ENCODE results near the gene FPGS.

DNA sequence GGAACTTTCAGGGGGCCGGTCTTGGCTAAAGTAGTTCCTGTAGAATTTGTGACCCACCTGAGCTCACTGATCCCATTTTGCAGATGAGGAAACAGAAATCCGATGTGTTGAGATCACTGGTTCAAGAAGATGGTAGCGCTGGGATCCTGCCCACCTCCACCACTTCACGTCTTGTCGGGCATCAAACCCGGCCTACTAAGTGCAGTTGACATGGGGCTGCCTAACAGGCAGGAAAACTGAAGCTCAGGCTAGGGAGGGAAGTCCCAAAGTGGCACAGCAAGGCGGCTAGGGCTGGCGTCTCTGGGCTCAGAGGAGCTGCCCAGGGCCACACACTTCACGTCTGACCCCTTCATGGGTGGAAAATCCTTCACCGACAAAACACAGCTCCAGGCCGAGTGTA lies 52.3 kb downstream of the FPGS start:
- TF ChIP-seq, protein P1, sequence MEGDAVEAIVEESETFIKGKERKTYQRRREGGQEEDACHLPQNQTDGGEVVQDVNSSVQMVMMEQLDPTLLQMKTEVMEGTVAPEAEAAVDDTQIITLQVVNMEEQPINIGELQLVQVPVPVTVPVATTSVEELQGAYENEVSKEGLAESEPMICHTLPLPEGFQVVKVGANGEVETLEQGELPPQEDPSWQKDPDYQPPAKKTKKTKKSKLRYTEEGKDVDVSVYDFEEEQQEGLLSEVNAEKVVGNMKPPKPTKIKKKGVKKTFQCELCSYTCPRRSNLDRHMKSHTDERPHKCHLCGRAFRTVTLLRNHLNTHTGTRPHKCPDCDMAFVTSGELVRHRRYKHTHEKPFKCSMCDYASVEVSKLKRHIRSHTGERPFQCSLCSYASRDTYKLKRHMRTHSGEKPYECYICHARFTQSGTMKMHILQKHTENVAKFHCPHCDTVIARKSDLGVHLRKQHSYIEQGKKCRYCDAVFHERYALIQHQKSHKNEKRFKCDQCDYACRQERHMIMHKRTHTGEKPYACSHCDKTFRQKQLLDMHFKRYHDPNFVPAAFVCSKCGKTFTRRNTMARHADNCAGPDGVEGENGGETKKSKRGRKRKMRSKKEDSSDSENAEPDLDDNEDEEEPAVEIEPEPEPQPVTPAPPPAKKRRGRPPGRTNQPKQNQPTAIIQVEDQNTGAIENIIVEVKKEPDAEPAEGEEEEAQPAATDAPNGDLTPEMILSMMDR (IDR thresholded peaks at IDR 0.05; ENCODE audit: low read depth, low read length, missing input control), result no peak
- TF ChIP-seq MAX (IDR thresholded peaks at IDR 0.05) (no peak), RAD21 (IDR thresholded peaks at IDR 0.05) (no peak), JUND (IDR thresholded peaks at IDR 0.05) (no peak), YY1 (IDR thresholded peaks at IDR 0.05) (no peak), HNF4G (IDR thresholded peaks at IDR 0.05) (no peak), TAF1 (conservative IDR thresholded peaks at IDR 0.05) (no peak), GABPA (IDR thresholded peaks at IDR 0.05 in 1 of 2, conservative IDR thresholded peaks at IDR 0.05 in 1 of 2) (no peak), HNF4A (conservative IDR thresholded peaks at IDR 0.05) (no peak)
- TF ChIP-seq, protein P2, sequence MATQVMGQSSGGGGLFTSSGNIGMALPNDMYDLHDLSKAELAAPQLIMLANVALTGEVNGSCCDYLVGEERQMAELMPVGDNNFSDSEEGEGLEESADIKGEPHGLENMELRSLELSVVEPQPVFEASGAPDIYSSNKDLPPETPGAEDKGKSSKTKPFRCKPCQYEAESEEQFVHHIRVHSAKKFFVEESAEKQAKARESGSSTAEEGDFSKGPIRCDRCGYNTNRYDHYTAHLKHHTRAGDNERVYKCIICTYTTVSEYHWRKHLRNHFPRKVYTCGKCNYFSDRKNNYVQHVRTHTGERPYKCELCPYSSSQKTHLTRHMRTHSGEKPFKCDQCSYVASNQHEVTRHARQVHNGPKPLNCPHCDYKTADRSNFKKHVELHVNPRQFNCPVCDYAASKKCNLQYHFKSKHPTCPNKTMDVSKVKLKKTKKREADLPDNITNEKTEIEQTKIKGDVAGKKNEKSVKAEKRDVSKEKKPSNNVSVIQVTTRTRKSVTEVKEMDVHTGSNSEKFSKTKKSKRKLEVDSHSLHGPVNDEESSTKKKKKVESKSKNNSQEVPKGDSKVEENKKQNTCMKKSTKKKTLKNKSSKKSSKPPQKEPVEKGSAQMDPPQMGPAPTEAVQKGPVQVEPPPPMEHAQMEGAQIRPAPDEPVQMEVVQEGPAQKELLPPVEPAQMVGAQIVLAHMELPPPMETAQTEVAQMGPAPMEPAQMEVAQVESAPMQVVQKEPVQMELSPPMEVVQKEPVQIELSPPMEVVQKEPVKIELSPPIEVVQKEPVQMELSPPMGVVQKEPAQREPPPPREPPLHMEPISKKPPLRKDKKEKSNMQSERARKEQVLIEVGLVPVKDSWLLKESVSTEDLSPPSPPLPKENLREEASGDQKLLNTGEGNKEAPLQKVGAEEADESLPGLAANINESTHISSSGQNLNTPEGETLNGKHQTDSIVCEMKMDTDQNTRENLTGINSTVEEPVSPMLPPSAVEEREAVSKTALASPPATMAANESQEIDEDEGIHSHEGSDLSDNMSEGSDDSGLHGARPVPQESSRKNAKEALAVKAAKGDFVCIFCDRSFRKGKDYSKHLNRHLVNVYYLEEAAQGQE (IDR thresholded peaks at IDR 0.05), result no peak
- TF ChIP-seq, protein P3, sequence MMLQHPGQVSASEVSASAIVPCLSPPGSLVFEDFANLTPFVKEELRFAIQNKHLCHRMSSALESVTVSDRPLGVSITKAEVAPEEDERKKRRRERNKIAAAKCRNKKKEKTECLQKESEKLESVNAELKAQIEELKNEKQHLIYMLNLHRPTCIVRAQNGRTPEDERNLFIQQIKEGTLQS (IDR thresholded peaks at IDR 0.05), result no peak

All from liver (tissue), 3 donors.